ENCODE measurements around the gene EIF2AK2.

EIF2AK2 gene

DNA sequence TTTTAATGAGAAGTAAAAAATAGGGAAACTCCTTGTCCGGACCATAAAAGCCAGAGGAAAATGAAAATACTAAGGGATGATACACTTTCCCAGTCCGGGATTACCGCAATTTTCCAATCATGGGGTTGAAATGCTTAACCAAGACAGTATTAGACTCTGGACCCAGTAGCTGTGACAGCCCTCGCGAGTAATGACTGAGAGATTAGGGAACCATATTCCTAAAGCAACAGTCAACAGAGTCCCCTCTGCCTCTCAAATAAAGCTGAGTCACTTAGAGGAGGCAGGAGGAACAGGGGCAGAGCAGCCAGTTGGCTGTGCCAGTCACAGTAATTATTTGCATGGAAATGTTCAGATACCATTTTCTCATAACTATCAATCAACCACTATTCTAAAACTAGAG lies 37.6 kb downstream of the EIF2AK2 start:
- Histone ChIP-seq H3K4me2 (ENCODE audit: low read length) (no peak overlapping the region), H3K27ac (ENCODE audit: low read length) (no peak overlapping the region), H4K20me1 (ENCODE audit: insufficient read depth, low read length) (no peaks in the 10 kb centered on the region), H3K4me1 (ENCODE audit: low read length) (no peaks in the 10 kb centered on the region), H3K27me3 (ENCODE audit: low read depth, low read length) (no peaks in the 10 kb centered on the region), H3K36me3 (replicated peaks; ENCODE audit: low read depth, low read length) (peaks cover 10% of the 10 kb centered on the region), H3K79me2 (ENCODE audit: low read length) (no peaks in the 10 kb centered on the region), H3K9me3 (ENCODE audit: insufficient read depth, low read length) (no peaks in the 10 kb centered on the region), H3K4me3 (ENCODE audit: low read length) (no peak overlapping the region), H3K9ac (ENCODE audit: low read length) (no peak overlapping the region), H2AFZ (ENCODE audit: low read depth, low read length) (no peak overlapping the region)
- no peak for TF ChIP-seq EZH2phosphoT487 (IDR thresholded peaks at IDR 0.05; ENCODE audit: low read depth)
- TF ChIP-seq, protein P1, sequence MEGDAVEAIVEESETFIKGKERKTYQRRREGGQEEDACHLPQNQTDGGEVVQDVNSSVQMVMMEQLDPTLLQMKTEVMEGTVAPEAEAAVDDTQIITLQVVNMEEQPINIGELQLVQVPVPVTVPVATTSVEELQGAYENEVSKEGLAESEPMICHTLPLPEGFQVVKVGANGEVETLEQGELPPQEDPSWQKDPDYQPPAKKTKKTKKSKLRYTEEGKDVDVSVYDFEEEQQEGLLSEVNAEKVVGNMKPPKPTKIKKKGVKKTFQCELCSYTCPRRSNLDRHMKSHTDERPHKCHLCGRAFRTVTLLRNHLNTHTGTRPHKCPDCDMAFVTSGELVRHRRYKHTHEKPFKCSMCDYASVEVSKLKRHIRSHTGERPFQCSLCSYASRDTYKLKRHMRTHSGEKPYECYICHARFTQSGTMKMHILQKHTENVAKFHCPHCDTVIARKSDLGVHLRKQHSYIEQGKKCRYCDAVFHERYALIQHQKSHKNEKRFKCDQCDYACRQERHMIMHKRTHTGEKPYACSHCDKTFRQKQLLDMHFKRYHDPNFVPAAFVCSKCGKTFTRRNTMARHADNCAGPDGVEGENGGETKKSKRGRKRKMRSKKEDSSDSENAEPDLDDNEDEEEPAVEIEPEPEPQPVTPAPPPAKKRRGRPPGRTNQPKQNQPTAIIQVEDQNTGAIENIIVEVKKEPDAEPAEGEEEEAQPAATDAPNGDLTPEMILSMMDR (IDR thresholded peaks at IDR 0.05; ENCODE audit: low read depth, low read length), result no peak

DNA sequence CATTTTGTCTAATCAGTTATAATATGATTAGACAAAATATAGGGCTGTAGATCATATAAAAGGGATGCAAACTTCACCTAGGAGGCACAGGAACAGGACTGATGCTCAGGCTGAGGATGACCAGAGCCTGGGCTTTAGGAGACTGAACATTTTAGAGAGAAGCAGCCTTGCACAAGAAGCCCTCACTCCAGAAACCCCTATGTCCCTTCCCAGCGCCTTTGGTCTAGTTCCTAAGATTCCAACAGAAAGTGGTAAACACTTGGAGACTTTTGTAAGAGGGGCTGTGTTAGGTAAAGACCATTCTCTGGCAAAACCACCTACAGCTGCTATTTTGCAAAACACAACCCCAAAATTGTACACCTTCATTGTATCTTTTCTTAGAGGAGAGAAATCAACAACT lies 39.2 kb downstream of the EIF2AK2 start:
- Histone ChIP-seq H3K9ac (ENCODE audit: low read length) (no peak overlapping the region), H4K20me1 (ENCODE audit: insufficient read depth, low read length) (no peaks in the 10 kb centered on the region), H3K36me3 (replicated peaks; ENCODE audit: low read depth, low read length) (peaks cover 10% of the 10 kb centered on the region), H2AFZ (ENCODE audit: low read depth, low read length) (no peak overlapping the region), H3K4me3 (ENCODE audit: low read length) (no peak overlapping the region), H3K4me1 (ENCODE audit: low read length) (no peaks in the 10 kb centered on the region), H3K9me3 (ENCODE audit: insufficient read depth, low read length) (no peaks in the 10 kb centered on the region), H3K27ac (ENCODE audit: low read length) (no peak overlapping the region), H3K4me2 (ENCODE audit: low read length) (no peak overlapping the region), H3K27me3 (ENCODE audit: low read depth, low read length) (no peaks in the 10 kb centered on the region), H3K79me2 (ENCODE audit: low read length) (no peaks in the 10 kb centered on the region)
- TF ChIP-seq EZH2phosphoT487 (IDR thresholded peaks at IDR 0.05; ENCODE audit: low read depth), result no peak
- TF ChIP-seq, protein P1 (IDR thresholded peaks at IDR 0.05; ENCODE audit: low read depth, low read length), result no peak

- Histone ChIP-seq H3K27ac (ENCODE audit: low read length) (no peak overlapping the region), H3K27me3 (ENCODE audit: low read depth, low read length) (no peaks in the 10 kb centered on the region), H3K4me2 (ENCODE audit: low read length) (no peak overlapping the region), H3K9ac (ENCODE audit: low read length) (no peak overlapping the region), H2AFZ (ENCODE audit: low read depth, low read length) (no peak overlapping the region), H3K4me1 (ENCODE audit: low read length) (no peaks in the 10 kb centered on the region), H3K4me3 (ENCODE audit: low read length) (no peak overlapping the region), H4K20me1 (ENCODE audit: insufficient read depth, low read length) (no peaks in the 10 kb centered on the region), H3K36me3 (replicated peaks; ENCODE audit: low read depth, low read length) (peaks cover 6% of the 10 kb centered on the region), H3K79me2 (ENCODE audit: low read length) (no peaks in the 10 kb centered on the region), H3K9me3 (ENCODE audit: insufficient read depth, low read length) (no peaks in the 10 kb centered on the region)
- TF ChIP-seq, protein P1 (IDR thresholded peaks at IDR 0.05; ENCODE audit: low read depth, low read length), result no peak
- no peak for TF ChIP-seq EZH2phosphoT487 (IDR thresholded peaks at IDR 0.05; ENCODE audit: low read depth)
Measured at GRCh38 chr2:37111958-37112357, 44.8 kb downstream of the EIF2AK2 start.

DNA sequence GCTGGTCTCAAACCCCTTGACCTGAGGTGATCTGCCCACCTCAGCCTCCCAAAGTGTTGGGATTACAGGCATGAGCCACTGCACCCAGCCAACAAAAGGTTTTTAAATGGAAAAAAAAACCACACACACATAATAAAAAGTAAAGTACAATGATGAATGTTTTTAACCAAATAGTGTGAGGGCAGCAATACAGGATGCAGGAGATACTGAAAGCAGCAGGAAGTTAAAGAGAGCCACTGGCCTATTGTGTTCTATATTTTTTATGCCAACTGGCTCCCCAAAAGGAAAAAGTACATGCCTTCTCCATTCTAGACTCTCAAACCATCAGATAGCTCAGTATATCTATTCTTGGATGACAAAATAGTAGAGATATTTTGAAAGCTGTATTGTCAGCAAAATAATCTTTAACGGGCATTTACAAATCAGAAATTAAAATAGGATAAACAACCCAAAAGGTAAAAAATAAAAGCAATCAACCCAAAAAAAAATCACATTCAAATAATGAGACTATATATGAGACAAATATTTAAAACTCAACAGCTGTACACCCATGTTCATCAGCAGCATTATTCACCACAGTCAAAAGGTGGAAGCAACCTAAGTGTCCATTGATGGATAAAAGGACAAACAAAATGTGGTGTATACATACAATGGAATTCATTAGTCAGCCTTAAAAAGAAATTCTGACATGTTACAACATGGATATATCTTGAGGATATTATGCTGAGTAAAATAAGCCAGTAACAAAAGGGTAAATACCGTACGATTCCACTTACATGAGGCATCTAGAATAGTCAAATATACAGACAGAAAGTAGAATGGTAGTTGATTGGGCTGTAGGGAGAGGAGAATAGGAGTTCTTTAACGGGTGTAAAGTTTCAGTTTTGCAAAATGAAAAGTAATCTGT lies 46.2 kb downstream of the EIF2AK2 start:
- no peaks in the 10 kb centered on the region for H3K79me2 ChIP-seq (ENCODE audit: low read length)
- no peaks in the 10 kb centered on the region for H3K9me3 ChIP-seq (ENCODE audit: insufficient read depth, low read length)
- H3K36me3 ChIP-seq (replicated peaks; ENCODE audit: low read depth, low read length), result peaks cover 11% of the 10 kb centered on the region

More for the DNA sequence above, 46.2 kb downstream of the EIF2AK2 start:
- H3K4me2 ChIP-seq (ENCODE audit: low read length), result no peak overlapping the region
- H3K9ac ChIP-seq (ENCODE audit: low read length), result no peak overlapping the region
- no peaks in the 10 kb centered on the region for H3K27me3 ChIP-seq (ENCODE audit: low read depth, low read length)
- H3K4me1 ChIP-seq (ENCODE audit: low read length), result no peaks in the 10 kb centered on the region
- no peaks in the 10 kb centered on the region for H4K20me1 ChIP-seq (ENCODE audit: insufficient read depth, low read length)
- no peak overlapping the region for H3K27ac ChIP-seq (ENCODE audit: low read length)
- H2AFZ ChIP-seq (ENCODE audit: low read depth, low read length), result no peak overlapping the region
- no peak overlapping the region for H3K4me3 ChIP-seq (ENCODE audit: low read length)
- TF ChIP-seq, protein P1 (IDR thresholded peaks at IDR 0.05; ENCODE audit: low read depth, low read length), result no peak
- no peak for TF ChIP-seq EZH2phosphoT487 (IDR thresholded peaks at IDR 0.05; ENCODE audit: low read depth)

Measured in OCI-LY3 (cell line).